22Rv1 (cell line): ENCODE measurements around the gene HAVCR2.

Experiments used
- ZFX ChIP-seq: fragments of 450-650 bp; IDR thresholded peaks from 2 replicates; pipeline ENCODE4 v1.6.1; 2017; ENCODE audit warnings: antibody characterized with exemption, borderline replicate concordance
- TF ChIP-seq, protein P1 (sequence below): fragments of 450-650 bp; IDR thresholded peaks from 2 replicates; pipeline ENCODE4 v1.5.1; 2017; ENCODE audit warnings: mild to moderate bottlenecking

DNA sequence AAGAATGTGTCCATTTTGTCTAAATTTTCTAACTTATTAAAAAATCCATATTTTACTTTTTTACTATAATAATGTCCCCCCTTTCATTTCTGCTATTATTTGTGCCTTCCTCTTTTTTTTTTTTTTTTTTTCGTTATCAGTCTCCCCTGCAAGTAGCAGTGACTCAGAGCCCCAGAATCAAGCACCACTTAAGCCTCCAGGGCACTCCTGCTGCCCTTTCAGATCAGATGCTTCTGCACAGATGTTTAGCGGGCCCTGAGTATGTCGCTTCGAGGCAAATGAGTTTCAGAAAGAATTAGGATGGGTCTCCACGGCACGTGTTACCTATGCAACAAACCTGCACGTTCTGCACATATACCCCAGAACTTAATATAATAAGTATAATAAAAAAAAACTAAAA lies 22.1 kb upstream of the HAVCR2 start:
- TF ChIP-seq, protein P1, sequence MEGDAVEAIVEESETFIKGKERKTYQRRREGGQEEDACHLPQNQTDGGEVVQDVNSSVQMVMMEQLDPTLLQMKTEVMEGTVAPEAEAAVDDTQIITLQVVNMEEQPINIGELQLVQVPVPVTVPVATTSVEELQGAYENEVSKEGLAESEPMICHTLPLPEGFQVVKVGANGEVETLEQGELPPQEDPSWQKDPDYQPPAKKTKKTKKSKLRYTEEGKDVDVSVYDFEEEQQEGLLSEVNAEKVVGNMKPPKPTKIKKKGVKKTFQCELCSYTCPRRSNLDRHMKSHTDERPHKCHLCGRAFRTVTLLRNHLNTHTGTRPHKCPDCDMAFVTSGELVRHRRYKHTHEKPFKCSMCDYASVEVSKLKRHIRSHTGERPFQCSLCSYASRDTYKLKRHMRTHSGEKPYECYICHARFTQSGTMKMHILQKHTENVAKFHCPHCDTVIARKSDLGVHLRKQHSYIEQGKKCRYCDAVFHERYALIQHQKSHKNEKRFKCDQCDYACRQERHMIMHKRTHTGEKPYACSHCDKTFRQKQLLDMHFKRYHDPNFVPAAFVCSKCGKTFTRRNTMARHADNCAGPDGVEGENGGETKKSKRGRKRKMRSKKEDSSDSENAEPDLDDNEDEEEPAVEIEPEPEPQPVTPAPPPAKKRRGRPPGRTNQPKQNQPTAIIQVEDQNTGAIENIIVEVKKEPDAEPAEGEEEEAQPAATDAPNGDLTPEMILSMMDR: no peak
- no peak for TF ChIP-seq ZFX
